ENCODE data around the gene RUNDC1. TPM values are rescaled to one million over a fixed set of nuclear protein-coding genes. Genes with fewer than 3 reads are reported as not detected.

Gene RUNDC1
- total RNA-seq, 1 donor from 2014 or later = 20.5 TPM

DNA sequence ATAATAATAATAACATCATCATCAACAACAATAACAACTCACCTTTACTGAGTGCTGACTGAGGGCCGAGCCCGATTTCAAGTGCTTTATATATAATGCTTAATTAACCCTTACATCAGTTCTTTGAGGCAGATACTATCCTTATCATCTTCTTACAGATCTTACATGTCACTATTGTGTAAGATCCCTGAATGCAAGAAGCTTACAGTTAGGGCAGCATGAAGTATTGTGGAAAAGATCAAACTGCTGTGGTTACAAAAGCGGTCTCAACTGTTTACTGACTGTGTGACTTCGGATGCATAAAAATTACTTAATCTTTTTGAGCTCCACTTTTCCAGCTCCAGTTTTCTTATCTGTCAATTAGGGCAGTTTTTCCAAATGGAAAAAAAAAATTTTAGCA is 38.6 kb downstream of the RUNDC1 start:
- no peak for DNase-seq (ENCODE audit: low read depth)

DNA sequence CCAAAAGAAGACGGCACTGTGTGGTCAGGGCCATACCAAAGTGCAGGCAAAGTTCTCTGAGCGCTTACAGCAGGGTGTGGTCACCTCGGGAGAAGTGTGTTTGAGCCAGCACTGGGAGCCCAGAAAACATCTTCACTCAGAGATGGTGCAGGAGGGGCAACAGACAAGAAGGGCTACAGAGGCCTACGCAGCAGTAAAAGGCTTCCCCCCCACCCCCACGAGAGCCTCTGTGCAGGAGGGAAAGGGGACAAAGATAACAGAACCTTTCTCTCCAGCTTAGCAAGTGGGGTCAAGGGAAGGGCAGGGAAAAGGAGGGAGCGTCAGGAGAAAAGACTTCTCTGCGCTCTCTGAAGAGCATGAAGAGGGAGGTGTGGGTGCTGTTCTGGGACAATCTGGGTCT is 39.1 kb downstream of the RUNDC1 start:
- no peak for DNase-seq (ENCODE audit: low read depth)

DNA sequence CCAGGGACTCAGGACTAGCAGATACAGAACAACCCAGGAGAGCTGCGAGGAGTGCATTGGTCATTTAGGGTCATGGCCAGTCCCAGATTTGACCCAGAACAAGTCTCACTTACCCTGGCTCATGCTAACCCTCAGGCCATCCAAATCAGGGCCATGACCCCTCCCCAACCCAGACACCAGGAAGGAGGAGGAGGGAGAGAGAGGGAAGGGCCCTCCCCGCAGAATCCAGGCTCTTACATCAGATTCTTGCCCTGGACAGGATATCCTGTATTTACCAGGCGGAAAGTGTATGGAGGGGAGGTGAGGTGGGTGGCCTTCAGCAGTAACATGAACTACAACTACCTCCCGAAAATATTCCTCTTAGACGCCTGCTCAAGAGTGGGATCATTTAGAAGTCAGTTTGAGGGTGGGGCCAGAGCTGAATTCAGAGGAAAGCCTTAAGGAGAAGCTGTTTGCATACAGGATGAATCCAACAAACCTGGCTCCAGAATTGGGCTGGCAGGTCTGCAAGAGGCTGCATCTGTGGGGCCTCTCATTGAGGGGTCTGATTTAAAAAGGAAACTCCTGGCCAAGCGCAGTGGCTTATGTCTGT is 39.8 kb downstream of the RUNDC1 start:
- DNase-seq (ENCODE audit: low read depth) = no peak

GRCh38 chr17:43020789-43021740 is 40.7 kb downstream of the RUNDC1 start:
- DNase-seq (ENCODE audit: low read depth) = peak; percentile 49

- DNase-seq (ENCODE audit: low read depth) = peak; percentile 47
Observed at GRCh38 chr17:43021741-43022512, 41.6 kb downstream of the RUNDC1 start, which contains the start of gene VAT1. TSS of gene VAT1 (minus strand) at chr17:43022385. CDS start at chr17:43022322, 63 bp downstream.

GRCh38 chr17:43024407-43025289 is 44.3 kb downstream of the RUNDC1 start, which contains the start of gene RND2:
TSS of gene RND2 (plus strand) at chr17:43025231. CDS start at chr17:43025348, 117 bp downstream.
- peak; percentile 85 for DNase-seq (ENCODE audit: low read depth)

GRCh38 chr17:43025290-43025657 is 44.9 kb downstream of the RUNDC1 start:
- no peak for DNase-seq (ENCODE audit: low read depth)

GRCh38 chr17:43025766-43026537 is 45.6 kb downstream of the RUNDC1 start:
- DNase-seq (ENCODE audit: low read depth) = no peak

DNA sequence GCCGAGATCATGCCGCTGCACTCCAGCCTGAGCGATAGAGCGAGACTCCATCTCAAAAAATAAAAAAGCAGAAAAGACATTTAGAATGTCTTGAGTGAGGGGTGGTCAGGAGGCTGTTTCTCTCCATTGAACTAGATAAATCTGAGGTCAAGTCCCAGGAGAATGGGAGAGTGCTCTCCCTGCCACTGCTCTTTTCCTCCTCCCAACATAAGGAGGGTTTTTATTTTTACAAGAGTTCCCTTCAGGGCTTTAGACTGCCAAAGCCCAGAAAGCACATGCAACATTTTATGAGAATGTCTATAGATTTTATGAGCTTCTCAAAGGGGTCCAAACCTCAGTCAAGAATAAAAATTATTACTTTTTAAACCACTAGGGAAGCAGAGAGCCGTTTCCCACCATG is 46.2 kb downstream of the RUNDC1 start:
- no peak for DNase-seq (ENCODE audit: low read depth)

- no peak for DNase-seq (ENCODE audit: low read depth)
Observed at GRCh38 chr17:43027091-43028032, 47.0 kb downstream of the RUNDC1 start.

DNA sequence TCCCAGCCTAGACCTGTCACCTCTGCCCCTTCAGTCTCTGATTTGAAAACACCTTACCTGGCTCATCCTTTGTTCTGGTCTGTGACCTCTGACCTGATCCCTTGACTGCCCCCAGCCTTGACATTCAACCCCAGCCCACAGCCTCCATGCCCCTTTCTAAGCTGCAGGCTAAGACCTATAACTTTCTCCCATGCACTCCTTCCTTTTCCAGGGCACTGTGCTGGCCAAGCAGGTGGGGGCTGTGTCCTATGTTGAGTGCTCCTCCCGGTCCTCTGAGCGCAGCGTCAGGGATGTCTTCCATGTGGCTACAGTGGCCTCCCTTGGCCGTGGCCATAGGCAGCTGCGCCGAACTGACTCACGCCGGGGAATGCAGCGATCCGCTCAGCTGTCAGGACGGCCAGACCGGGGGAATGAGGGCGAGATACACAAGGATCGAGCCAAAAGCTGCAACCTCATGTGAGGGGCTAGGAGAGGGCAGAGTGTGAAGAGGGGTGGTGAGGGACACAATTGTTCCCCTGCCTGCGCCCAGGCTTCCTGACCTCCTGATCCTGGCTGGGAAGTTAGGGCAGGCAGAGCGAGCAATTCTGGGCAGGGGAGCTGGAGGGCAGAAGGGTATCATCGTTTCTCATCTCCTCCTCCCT is 48.0 kb downstream of the RUNDC1 start:
- DNase-seq (ENCODE audit: low read depth) = no peak

DNA sequence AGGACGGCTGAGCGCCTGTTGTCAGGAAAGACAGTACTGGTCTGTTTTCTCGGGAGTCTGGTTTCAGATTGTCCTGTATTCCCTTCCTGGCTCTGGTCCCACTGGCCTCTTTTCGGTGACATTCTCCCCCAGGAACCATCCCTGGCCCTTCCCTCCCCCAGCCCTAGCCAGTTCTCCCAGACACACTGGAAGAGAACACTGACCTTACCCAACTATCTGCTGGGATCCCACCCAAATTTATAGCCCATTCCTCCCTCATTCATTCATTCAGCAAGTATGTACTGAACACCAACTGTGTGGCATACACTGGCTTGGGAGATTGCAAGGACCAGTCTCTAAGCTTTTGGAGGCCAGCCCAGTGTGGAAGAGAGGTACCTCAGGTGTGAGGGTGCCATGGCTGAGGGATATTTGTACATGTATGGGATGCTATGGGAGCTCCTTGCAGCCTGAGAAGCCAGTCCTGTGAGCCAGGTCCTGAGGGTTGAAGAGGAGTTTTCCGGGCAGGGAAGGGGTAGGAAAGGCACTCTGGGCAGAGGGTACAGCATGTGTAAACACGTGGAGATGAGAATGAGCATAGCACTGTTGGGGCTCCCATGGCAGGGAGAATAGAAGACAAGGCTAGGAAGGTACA is 49.9 kb downstream of the RUNDC1 start:
- DNase-seq (ENCODE audit: low read depth) = no peak

DNA sequence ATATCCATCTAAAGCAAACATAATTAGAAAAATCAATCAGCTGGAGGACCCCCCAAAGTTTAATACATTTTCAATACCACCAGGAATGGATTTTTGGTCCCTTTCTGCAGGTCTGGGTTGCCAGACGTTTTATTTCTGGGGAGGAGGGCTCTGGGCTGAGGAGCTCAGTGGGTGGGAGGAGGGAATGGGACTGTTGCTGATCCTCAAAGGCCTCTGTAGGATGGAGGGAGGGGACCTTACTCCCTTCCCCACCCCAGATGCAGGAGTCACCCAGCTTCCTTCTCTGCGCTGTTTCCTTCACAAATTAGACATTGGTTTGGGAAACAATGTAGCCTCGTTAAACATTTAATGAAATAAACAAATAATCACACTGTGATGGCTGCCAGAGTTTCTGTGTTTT is 51.3 kb downstream of the RUNDC1 start:
- DNase-seq (ENCODE audit: low read depth) = no peak

DNA sequence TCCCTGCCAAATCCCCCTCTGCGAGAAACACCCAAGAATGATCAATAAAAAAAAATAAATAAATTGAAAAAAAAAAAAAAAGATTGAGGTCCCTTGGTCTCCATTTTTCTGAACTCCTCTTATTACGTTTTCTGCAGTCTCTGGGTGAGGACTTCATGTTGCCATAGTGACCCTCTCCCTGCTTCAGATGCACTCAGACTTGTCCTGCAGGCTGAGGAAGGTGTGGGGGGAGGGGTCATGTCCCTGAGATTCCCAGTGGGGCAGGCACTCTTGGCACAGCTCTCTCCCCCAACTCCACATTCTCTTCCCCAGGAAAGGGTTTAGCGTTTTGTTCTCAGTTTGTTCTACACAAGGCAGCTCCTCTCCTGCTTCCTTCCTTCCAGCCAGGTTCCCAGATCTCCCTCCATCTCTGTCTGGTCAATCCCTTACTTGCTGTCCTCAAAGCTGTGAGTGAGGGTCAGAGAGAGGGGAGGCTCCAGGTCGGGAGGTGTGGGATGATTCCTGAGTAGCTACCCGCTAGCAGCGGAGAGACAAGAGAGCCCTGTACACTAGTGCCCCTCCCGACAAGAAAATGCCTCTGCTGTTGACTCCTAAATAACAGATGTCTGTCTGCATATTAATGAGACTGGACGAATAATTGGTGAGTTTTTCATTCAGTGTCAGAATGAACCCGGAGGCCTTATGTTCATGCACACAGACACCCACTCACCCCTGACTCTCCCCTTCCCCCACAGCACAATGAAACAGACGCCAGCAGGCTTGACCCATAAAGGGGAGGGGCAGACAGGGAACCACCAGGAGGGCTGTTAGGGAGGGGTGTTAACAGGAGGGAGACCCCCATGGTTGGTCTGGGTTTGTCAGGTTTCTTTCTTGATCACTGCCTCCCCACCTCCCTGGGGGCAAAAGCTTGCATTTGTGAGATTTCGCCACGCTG is 53.9 kb downstream of the RUNDC1 start:
- DNase-seq (ENCODE audit: low read depth) = no peak

DNA sequence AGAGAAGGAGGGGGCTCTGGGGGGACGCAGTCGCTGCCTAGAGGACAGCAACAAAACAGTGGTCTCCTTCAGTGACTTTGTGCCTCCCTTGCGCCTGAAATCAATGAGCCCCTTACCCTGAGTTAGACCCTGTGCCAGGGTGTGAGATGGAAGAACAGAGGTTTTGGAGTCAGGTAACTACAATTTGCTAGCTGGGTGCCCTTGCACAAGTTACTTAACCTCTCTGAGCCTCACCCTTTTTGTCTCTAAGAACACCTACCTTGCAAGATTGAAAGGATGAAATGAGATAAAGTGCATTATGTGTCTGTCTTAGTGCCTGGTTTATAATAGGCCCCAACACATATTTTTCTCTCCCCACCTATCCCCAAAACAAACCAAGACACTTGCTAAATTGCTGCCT is 54.5 kb downstream of the RUNDC1 start:
- DNase-seq (ENCODE audit: low read depth) = no peak

DNA sequence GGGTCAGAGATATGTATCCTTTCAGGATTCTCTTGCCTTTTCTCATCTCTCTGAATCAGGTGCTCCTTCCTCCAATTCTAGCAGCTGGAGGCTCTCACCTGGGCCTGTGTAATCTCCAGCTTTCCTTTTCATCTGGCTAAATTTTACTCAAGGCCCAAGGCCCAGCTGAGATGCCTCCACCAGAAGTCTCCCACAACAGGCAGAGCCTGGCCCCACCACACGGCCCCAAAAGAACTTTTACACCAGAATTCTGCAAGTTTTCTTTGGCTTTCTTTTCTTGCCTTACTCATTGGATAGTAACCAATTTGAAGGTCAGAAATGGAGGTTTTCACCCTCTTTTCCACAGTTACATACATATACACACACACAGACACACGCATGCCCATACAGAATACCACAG is 59.3 kb downstream of the RUNDC1 start:
- DNase-seq (ENCODE audit: low read depth) = no peak

GRCh38 chr17:43040655-43041054 is 60.3 kb downstream of the RUNDC1 start:
- DNase-seq (ENCODE audit: low read depth) = no peak
